ENCODE measurements around the gene PTF1A.

DNA sequence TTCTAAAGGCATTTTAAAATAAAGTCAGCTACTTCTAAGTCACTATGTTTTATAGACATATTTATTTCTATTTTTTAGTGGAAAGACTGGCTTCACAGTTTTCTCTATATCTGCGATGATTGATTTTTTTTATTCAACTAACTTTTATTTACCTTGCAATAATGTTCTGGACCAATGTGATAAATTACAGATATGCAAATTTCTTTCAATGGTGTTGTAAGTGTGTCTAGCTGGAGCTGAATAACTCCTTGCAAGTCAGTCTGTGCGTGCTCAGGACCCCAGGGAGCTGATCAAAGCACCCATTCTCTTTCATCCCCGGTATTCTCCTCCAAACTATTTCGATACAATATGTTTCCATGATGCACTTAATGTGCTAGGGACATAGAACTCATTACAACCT lies 9.7 kb downstream of the PTF1A start:
- TF ChIP-seq POLR2A (IDR thresholded peaks at IDR 0.05; ENCODE audit: low read depth, low read length), result no peak
- TF ChIP-seq, protein P1, sequence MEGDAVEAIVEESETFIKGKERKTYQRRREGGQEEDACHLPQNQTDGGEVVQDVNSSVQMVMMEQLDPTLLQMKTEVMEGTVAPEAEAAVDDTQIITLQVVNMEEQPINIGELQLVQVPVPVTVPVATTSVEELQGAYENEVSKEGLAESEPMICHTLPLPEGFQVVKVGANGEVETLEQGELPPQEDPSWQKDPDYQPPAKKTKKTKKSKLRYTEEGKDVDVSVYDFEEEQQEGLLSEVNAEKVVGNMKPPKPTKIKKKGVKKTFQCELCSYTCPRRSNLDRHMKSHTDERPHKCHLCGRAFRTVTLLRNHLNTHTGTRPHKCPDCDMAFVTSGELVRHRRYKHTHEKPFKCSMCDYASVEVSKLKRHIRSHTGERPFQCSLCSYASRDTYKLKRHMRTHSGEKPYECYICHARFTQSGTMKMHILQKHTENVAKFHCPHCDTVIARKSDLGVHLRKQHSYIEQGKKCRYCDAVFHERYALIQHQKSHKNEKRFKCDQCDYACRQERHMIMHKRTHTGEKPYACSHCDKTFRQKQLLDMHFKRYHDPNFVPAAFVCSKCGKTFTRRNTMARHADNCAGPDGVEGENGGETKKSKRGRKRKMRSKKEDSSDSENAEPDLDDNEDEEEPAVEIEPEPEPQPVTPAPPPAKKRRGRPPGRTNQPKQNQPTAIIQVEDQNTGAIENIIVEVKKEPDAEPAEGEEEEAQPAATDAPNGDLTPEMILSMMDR (conservative IDR thresholded peaks at IDR 0.05; ENCODE audit: low read depth, low read length), result no peak
- TF ChIP-seq, protein P2, sequence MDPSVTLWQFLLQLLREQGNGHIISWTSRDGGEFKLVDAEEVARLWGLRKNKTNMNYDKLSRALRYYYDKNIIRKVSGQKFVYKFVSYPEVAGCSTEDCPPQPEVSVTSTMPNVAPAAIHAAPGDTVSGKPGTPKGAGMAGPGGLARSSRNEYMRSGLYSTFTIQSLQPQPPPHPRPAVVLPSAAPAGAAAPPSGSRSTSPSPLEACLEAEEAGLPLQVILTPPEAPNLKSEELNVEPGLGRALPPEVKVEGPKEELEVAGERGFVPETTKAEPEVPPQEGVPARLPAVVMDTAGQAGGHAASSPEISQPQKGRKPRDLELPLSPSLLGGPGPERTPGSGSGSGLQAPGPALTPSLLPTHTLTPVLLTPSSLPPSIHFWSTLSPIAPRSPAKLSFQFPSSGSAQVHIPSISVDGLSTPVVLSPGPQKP (IDR thresholded peaks at IDR 0.05; ENCODE audit: borderline replicate concordance, low read depth, low read length), result no peak
- no peak for TF ChIP-seq SMC3 (IDR thresholded peaks at IDR 0.05; ENCODE audit: low read depth, low read length)
- TF ChIP-seq MXI1 (IDR thresholded peaks at IDR 0.05; ENCODE audit: borderline replicate concordance, low read depth, low read length), result no peak
- no peak for TF ChIP-seq RAD21 (IDR thresholded peaks at IDR 0.05; ENCODE audit: low read length)

Data from IMR-90 (cell line).